ENCODE measurements around the gene VGLL2.

Gene VGLL2

GRCh38 chr6:117267766-117268534 is 2.6 kb downstream of the VGLL2 start:
- Histone ChIP-seq H3K4me2 (ENCODE audit: low read length) (no peak overlapping the region), H3K4me1 (ENCODE audit: insufficient read depth, low read length, severe bottlenecking) (no peaks in the 10 kb centered on the region), H3K36me3 (ENCODE audit: insufficient read depth, low read length) (no peaks in the 10 kb centered on the region), H3K9me2 (ENCODE audit: low read depth, low read length) (no peaks in the 10 kb centered on the region), H3K9me3 (ENCODE audit: low read length) (no peaks in the 10 kb centered on the region), H2AFZ (ENCODE audit: low read length) (no peak overlapping the region), H3K9ac (ENCODE audit: low read length) (no peak overlapping the region), H3F3A (ENCODE audit: insufficient read depth, low read length) (no peaks in the 10 kb centered on the region), H3K27me3 (ENCODE audit: insufficient read depth, low read length) (no peaks in the 10 kb centered on the region), H3K4me3 (ENCODE audit: low read depth, low read length, poor library complexity, severe bottlenecking) (no peak overlapping the region), H3K79me2 (ENCODE audit: insufficient read depth, low read length) (no peaks in the 10 kb centered on the region), H3K27ac (ENCODE audit: low read depth, low read length, poor library complexity, severe bottlenecking) (no peak overlapping the region), H4K20me1 (ENCODE audit: insufficient read depth, low read length) (no peaks in the 10 kb centered on the region)
- no peak for TF ChIP-seq EZH2 (IDR thresholded peaks at IDR 0.05; ENCODE audit: borderline replicate concordance, low read length)
- TF ChIP-seq, protein P1, sequence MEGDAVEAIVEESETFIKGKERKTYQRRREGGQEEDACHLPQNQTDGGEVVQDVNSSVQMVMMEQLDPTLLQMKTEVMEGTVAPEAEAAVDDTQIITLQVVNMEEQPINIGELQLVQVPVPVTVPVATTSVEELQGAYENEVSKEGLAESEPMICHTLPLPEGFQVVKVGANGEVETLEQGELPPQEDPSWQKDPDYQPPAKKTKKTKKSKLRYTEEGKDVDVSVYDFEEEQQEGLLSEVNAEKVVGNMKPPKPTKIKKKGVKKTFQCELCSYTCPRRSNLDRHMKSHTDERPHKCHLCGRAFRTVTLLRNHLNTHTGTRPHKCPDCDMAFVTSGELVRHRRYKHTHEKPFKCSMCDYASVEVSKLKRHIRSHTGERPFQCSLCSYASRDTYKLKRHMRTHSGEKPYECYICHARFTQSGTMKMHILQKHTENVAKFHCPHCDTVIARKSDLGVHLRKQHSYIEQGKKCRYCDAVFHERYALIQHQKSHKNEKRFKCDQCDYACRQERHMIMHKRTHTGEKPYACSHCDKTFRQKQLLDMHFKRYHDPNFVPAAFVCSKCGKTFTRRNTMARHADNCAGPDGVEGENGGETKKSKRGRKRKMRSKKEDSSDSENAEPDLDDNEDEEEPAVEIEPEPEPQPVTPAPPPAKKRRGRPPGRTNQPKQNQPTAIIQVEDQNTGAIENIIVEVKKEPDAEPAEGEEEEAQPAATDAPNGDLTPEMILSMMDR (IDR thresholded peaks at IDR 0.05; ENCODE audit: low read length) = peak; percentile 17; the same call in 1 of the 2 replicates

GRCh38 chr6:117268924-117269323 is 3.6 kb downstream of the VGLL2 start:
- Histone ChIP-seq H3K9me3 (ENCODE audit: low read length) (no peaks in the 10 kb centered on the region), H3K9ac (ENCODE audit: low read length) (no peak overlapping the region), H3K36me3 (ENCODE audit: insufficient read depth, low read length) (no peaks in the 10 kb centered on the region), H3K4me3 (ENCODE audit: low read depth, low read length, poor library complexity, severe bottlenecking) (no peak overlapping the region), H2AFZ (ENCODE audit: low read length) (no peak overlapping the region), H3K9me2 (ENCODE audit: low read depth, low read length) (no peaks in the 10 kb centered on the region), H3K79me2 (ENCODE audit: insufficient read depth, low read length) (no peaks in the 10 kb centered on the region), H3K4me2 (ENCODE audit: low read length) (no peak overlapping the region), H3F3A (ENCODE audit: insufficient read depth, low read length) (no peaks in the 10 kb centered on the region), H4K20me1 (ENCODE audit: insufficient read depth, low read length) (no peaks in the 10 kb centered on the region), H3K27ac (ENCODE audit: low read depth, low read length, poor library complexity, severe bottlenecking) (no peak overlapping the region), H3K4me1 (ENCODE audit: insufficient read depth, low read length, severe bottlenecking) (no peaks in the 10 kb centered on the region), H3K27me3 (ENCODE audit: insufficient read depth, low read length) (no peaks in the 10 kb centered on the region)
- no peak for TF ChIP-seq EZH2 (IDR thresholded peaks at IDR 0.05; ENCODE audit: borderline replicate concordance, low read length)
- TF ChIP-seq, protein P1 (IDR thresholded peaks at IDR 0.05; ENCODE audit: low read length) = no peak

DNA sequence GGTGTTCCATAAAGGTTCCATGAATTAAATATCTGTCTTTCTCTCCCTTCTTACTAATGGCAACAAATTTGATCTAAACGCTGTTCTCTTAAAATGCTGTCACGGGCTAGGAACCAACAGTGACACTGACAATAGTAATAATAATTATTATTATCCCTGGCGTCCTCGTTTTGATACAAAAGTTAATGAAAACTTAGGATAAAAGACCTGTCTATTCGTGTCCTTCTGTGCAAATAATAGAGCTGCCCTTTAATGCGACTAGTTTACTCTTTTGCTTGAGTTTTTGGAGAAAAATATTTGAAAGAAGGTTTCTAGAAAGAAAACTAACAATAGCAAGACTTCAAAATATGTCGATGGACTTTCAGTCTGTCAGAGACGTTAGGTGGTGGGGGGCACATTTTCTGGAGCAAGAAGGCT is 4.3 kb downstream of the VGLL2 start:
- TF ChIP-seq EZH2 (IDR thresholded peaks at IDR 0.05; ENCODE audit: borderline replicate concordance, low read length) = no peak
- Histone ChIP-seq H3K79me2 (ENCODE audit: insufficient read depth, low read length) (no peaks in the 10 kb centered on the region), H3K4me1 (ENCODE audit: insufficient read depth, low read length, severe bottlenecking) (no peaks in the 10 kb centered on the region), H3K4me3 (ENCODE audit: low read depth, low read length, poor library complexity, severe bottlenecking) (no peak overlapping the region), H3K36me3 (ENCODE audit: insufficient read depth, low read length) (no peaks in the 10 kb centered on the region), H4K20me1 (ENCODE audit: insufficient read depth, low read length) (no peaks in the 10 kb centered on the region), H3K9me3 (ENCODE audit: low read length) (no peaks in the 10 kb centered on the region), H3K27me3 (ENCODE audit: insufficient read depth, low read length) (no peaks in the 10 kb centered on the region), H3K4me2 (ENCODE audit: low read length) (no peak overlapping the region), H3K9ac (ENCODE audit: low read length) (no peak overlapping the region), H2AFZ (ENCODE audit: low read length) (no peak overlapping the region), H3K9me2 (ENCODE audit: low read depth, low read length) (no peaks in the 10 kb centered on the region), H3F3A (ENCODE audit: insufficient read depth, low read length) (no peaks in the 10 kb centered on the region), H3K27ac (ENCODE audit: low read depth, low read length, poor library complexity, severe bottlenecking) (no peak overlapping the region)
